ENCODE results near the gene ZBTB3.
"Not testable (repeated sequence)": the region's sequence is repeated elsewhere in the genome, so short reads cannot be mapped to it uniquely, and the experiment has no call there.

ZBTB3 gene

DNA sequence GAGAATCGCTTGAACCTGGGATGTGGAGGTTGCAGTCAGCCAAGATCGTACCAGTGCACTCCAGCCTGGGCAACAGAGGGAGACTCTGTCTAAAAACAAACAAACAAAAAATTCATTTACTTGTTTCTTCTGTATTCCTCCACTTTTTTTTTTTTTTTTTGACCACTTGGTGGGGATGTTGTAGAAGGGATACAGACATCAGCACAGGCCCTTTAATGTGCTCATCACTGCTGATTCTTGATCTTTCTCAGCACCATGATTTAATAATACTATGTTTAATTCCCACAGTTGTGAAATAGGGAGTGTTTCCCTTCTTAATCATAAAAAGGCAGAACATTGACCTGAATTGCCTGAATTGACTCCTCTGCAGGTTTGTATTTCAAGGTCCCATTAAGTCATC, 21.1 kb downstream of the ZBTB3 start:
- DNase-seq = peak; percentile 34
- peaks cover 13% of the 10 kb centered on the region for H3F3A ChIP-seq (ENCODE audit: insufficient read depth, low read length)
- no peak overlapping the region for H3K4me2 ChIP-seq (ENCODE audit: low read depth, low read length)
- H3K79me2 ChIP-seq (ENCODE audit: low read length) = peaks cover 50% of the 10 kb centered on the region
- H3K9me3 ChIP-seq (replicated peaks; ENCODE audit: insufficient read depth, low read length) = no peaks in the 10 kb centered on the region
- H3K9ac ChIP-seq (ENCODE audit: low read length) = no peak overlapping the region
- no peak overlapping the region for H2AFZ ChIP-seq (ENCODE audit: low read length)
- TF ChIP-seq CTCF (IDR thresholded peaks at IDR 0.05; ENCODE audit: low read length) = peak; percentile 25
- no peak for TF ChIP-seq EZH2 (optimal IDR thresholded peaks at IDR 0.05; ENCODE audit: low read depth, low read length)
- H3K9me2 ChIP-seq (replicated peaks; ENCODE audit: insufficient read depth, low read length) = no peaks in the 10 kb centered on the region
- no peaks in the 10 kb centered on the region for H3K27me3 ChIP-seq (replicated peaks; ENCODE audit: insufficient read depth, low read length)
- H4K20me1 ChIP-seq (ENCODE audit: insufficient read depth, low read length) = no peaks in the 10 kb centered on the region
- H3K4me3 ChIP-seq (ENCODE audit: low read length) = no peak overlapping the region
- no peak overlapping the region for H3K27ac ChIP-seq (ENCODE audit: low read length)
- H3K4me1 ChIP-seq (ENCODE audit: low read length) = peaks cover 4% of the 10 kb centered on the region
- no peaks in the 10 kb centered on the region for H3K36me3 ChIP-seq (replicated peaks; ENCODE audit: insufficient read depth, low read length)

DNA sequence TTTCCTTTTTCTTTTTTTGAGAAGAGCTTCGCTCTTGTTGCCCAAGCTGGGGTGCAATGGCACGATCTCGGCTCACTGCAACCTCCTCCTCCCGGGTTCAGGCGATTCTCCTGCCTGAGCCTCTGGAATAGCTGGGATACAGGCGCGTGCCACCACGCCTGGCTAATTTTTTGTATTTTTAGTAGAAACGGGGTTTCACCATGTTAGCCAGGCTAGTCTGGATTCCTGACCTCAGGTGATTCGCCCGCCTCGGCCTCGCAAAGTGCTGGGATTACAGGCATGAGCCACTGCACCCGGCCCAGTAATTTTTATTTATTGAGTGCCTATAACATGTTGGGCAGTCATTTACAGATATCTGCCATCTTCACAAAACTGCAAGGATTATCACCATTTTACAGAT, 23.9 kb downstream of the ZBTB3 start:
- H3K4me2 ChIP-seq (ENCODE audit: low read depth, low read length) = peak overlapping the region; percentile 64; the same call in 1 of the 2 replicates
- H3K79me2 ChIP-seq (ENCODE audit: low read length) = peaks cover 62% of the 10 kb centered on the region
- H3F3A ChIP-seq (ENCODE audit: insufficient read depth, low read length) = peaks cover 25% of the 10 kb centered on the region
- not testable (repeated sequence) for H4K20me1 ChIP-seq (ENCODE audit: insufficient read depth, low read length); H3K4me1 ChIP-seq (ENCODE audit: low read length); H3K27ac ChIP-seq (ENCODE audit: low read length); H3K9me2 ChIP-seq (replicated peaks; ENCODE audit: insufficient read depth, low read length); H3K27me3 ChIP-seq (replicated peaks; ENCODE audit: insufficient read depth, low read length); H3K9me3 ChIP-seq (replicated peaks; ENCODE audit: insufficient read depth, low read length); H3K36me3 ChIP-seq (replicated peaks; ENCODE audit: insufficient read depth, low read length); H3K9ac ChIP-seq (ENCODE audit: low read length); H2AFZ ChIP-seq (ENCODE audit: low read length); DNase-seq
- H3K4me3 ChIP-seq (ENCODE audit: low read length) = 0 out of 2 replicates have a peak overlapping the region, but pooled peaks have one; percentile 26

GRCh38 chr11:62728171-62728988, 25.6 kb downstream of the ZBTB3 start, which contains the start of gene TTC9C:
TSS of gene TTC9C (plus strand) at chr11:62728486. CDS start at chr11:62728849, 363 bp downstream.
- Histone ChIP-seq H3K79me2 (ENCODE audit: low read length) (peaks cover 79% of the 10 kb centered on the region), H3K27ac (ENCODE audit: low read length) (peak within 1 kb of the TSS; percentile 92), H3K4me1 (ENCODE audit: low read length) (peaks cover 14% of the 10 kb centered on the region), H3K9ac (ENCODE audit: low read length) (peak within 1 kb of the TSS; percentile 92), H3K4me3 (ENCODE audit: low read length) (peak within 1 kb of the TSS; percentile 93), H3K9me3 (replicated peaks; ENCODE audit: insufficient read depth, low read length) (no peaks in the 10 kb centered on the region), H3F3A (ENCODE audit: insufficient read depth, low read length) (peaks cover 25% of the 10 kb centered on the region), H3K36me3 (replicated peaks; ENCODE audit: insufficient read depth, low read length) (peaks cover 12% of the 10 kb centered on the region), H4K20me1 (ENCODE audit: insufficient read depth, low read length) (peaks cover 10% of the 10 kb centered on the region; the same call in 1 of the 2 replicates), H2AFZ (ENCODE audit: low read length) (peak within 1 kb of the TSS; percentile 87), H3K27me3 (replicated peaks; ENCODE audit: insufficient read depth, low read length) (no peaks in the 10 kb centered on the region), H3K4me2 (ENCODE audit: low read depth, low read length) (peak within 1 kb of the TSS; percentile 65), H3K9me2 (replicated peaks; ENCODE audit: insufficient read depth, low read length) (no peaks in the 10 kb centered on the region)
- peak; percentile 88 for DNase-seq
- TF ChIP-seq EZH2 (optimal IDR thresholded peaks at IDR 0.05; ENCODE audit: low read depth, low read length) (no peak), EZH2phosphoT487 (IDR thresholded peaks at IDR 0.05; ENCODE audit: low read length) (no peak), CTCF (IDR thresholded peaks at IDR 0.05; ENCODE audit: low read length) (no peak)

GRCh38 chr11:62727872-62728170, 26.1 kb downstream of the ZBTB3 start:
- peaks cover 14% of the 10 kb centered on the region for H3K36me3 ChIP-seq (replicated peaks; ENCODE audit: insufficient read depth, low read length)
- H3F3A ChIP-seq (ENCODE audit: insufficient read depth, low read length) = peaks cover 25% of the 10 kb centered on the region
- peaks cover 10% of the 10 kb centered on the region; the same call in 1 of the 2 replicates for H4K20me1 ChIP-seq (ENCODE audit: insufficient read depth, low read length)
- H3K27me3 ChIP-seq (replicated peaks; ENCODE audit: insufficient read depth, low read length) = no peaks in the 10 kb centered on the region
- H3K4me3 ChIP-seq (ENCODE audit: low read length) = peak overlapping the region; percentile 93
- H2AFZ ChIP-seq (ENCODE audit: low read length) = peak overlapping the region; percentile 87
- peaks cover 14% of the 10 kb centered on the region for H3K4me1 ChIP-seq (ENCODE audit: low read length)
- H3K27ac ChIP-seq (ENCODE audit: low read length) = peak overlapping the region; percentile 92
- peaks cover 79% of the 10 kb centered on the region for H3K79me2 ChIP-seq (ENCODE audit: low read length)
- peak; percentile 98 for DNase-seq
- H3K9me3 ChIP-seq (replicated peaks; ENCODE audit: insufficient read depth, low read length) = no peaks in the 10 kb centered on the region
- no peak for TF ChIP-seq CTCF (IDR thresholded peaks at IDR 0.05; ENCODE audit: low read length)
- no peak for TF ChIP-seq EZH2 (optimal IDR thresholded peaks at IDR 0.05; ENCODE audit: low read depth, low read length)
- no peak for TF ChIP-seq EZH2phosphoT487 (IDR thresholded peaks at IDR 0.05; ENCODE audit: low read length)
- H3K4me2 ChIP-seq (ENCODE audit: low read depth, low read length) = peak overlapping the region; percentile 65
- H3K9me2 ChIP-seq (replicated peaks; ENCODE audit: insufficient read depth, low read length) = no peaks in the 10 kb centered on the region
- H3K9ac ChIP-seq (ENCODE audit: low read length) = peak overlapping the region; percentile 92

Measured in MM.1S (cell line).